Measurements from ENCODE around the gene LCOR.

Gene LCOR

DNA sequence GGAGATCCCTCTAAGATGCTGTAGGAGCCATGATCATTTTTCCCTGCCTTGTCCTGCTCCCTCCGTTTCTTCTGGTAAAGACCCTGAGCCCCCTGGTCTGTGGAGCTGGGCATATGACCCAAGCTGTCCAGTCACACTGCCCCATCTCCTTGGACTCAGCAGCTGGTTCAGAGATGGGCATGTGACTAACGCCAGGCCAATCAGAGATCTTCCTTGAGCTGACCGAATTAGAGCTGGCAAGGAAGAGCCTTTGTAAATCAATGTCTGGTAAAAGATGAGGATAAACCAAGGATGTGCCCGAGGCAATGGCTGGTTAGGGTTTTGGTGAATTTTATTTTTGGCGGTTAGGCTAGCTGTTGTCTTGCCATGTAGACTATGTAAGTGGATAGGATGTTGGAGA, 173.3 kb downstream of the LCOR start:
- H3K4me1 ChIP-seq (ENCODE audit: low read length) = no peaks in the 10 kb centered on the region
- no peak for DNase-seq
- no peak overlapping the region for H3K4me3 ChIP-seq (ENCODE audit: low read length)
- H3K9me3 ChIP-seq (replicated peaks; ENCODE audit: insufficient read depth, low read length) = no peaks in the 10 kb centered on the region
- no peak overlapping the region for H3K27ac ChIP-seq (ENCODE audit: low read length)
- H3K9ac ChIP-seq (ENCODE audit: low read length) = no peak overlapping the region
- H4K20me1 ChIP-seq (ENCODE audit: insufficient read depth, low read length) = no peaks in the 10 kb centered on the region
- H3F3A ChIP-seq (ENCODE audit: insufficient read depth, low read length) = no peaks in the 10 kb centered on the region
- H2AFZ ChIP-seq (ENCODE audit: low read length) = no peak overlapping the region
- no peak for TF ChIP-seq EZH2phosphoT487 (IDR thresholded peaks at IDR 0.05; ENCODE audit: low read length)
- TF ChIP-seq EZH2 (optimal IDR thresholded peaks at IDR 0.05; ENCODE audit: low read depth, low read length) = no peak
- TF ChIP-seq, protein P1, sequence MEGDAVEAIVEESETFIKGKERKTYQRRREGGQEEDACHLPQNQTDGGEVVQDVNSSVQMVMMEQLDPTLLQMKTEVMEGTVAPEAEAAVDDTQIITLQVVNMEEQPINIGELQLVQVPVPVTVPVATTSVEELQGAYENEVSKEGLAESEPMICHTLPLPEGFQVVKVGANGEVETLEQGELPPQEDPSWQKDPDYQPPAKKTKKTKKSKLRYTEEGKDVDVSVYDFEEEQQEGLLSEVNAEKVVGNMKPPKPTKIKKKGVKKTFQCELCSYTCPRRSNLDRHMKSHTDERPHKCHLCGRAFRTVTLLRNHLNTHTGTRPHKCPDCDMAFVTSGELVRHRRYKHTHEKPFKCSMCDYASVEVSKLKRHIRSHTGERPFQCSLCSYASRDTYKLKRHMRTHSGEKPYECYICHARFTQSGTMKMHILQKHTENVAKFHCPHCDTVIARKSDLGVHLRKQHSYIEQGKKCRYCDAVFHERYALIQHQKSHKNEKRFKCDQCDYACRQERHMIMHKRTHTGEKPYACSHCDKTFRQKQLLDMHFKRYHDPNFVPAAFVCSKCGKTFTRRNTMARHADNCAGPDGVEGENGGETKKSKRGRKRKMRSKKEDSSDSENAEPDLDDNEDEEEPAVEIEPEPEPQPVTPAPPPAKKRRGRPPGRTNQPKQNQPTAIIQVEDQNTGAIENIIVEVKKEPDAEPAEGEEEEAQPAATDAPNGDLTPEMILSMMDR (IDR thresholded peaks at IDR 0.05; ENCODE audit: low read length) = no peak
- H3K4me2 ChIP-seq (ENCODE audit: low read depth, low read length) = no peak overlapping the region
- no peaks in the 10 kb centered on the region for H3K9me2 ChIP-seq (replicated peaks; ENCODE audit: insufficient read depth, low read length)
- no peaks in the 10 kb centered on the region for H3K79me2 ChIP-seq (ENCODE audit: low read length)
- no peaks in the 10 kb centered on the region for H3K27me3 ChIP-seq (replicated peaks; ENCODE audit: insufficient read depth, low read length)
- H3K36me3 ChIP-seq (replicated peaks; ENCODE audit: insufficient read depth, low read length) = no peaks in the 10 kb centered on the region

DNA sequence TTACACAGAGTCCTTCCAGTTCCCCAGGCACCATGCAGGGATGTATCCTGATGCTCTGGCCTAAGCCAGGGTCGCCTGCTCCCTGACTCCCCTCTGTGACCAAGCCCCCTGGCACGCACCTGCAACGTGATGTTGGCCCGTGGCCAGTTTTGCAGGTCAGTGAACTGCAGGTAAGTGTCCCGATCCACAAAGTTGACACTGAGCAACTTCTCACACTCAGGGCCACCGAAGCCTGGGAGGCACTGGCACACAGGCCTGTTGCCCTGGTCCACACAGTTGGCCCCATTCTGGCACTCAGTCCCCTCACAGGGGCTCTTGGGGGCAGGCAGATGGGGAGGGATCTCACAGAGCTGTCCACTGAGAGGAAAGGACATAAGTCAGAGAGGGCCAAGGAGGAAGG, 174.3 kb downstream of the LCOR start:
- Histone ChIP-seq H3K27ac (ENCODE audit: low read length) (no peak overlapping the region), H3F3A (ENCODE audit: insufficient read depth, low read length) (no peaks in the 10 kb centered on the region), H3K9me2 (replicated peaks; ENCODE audit: insufficient read depth, low read length) (no peaks in the 10 kb centered on the region), H3K79me2 (ENCODE audit: low read length) (no peaks in the 10 kb centered on the region), H3K4me2 (ENCODE audit: low read depth, low read length) (no peak overlapping the region), H3K4me3 (ENCODE audit: low read length) (no peak overlapping the region), H3K9ac (ENCODE audit: low read length) (no peak overlapping the region), H4K20me1 (ENCODE audit: insufficient read depth, low read length) (no peaks in the 10 kb centered on the region), H2AFZ (ENCODE audit: low read length) (no peak overlapping the region), H3K36me3 (replicated peaks; ENCODE audit: insufficient read depth, low read length) (no peaks in the 10 kb centered on the region), H3K9me3 (replicated peaks; ENCODE audit: insufficient read depth, low read length) (no peaks in the 10 kb centered on the region), H3K4me1 (ENCODE audit: low read length) (no peaks in the 10 kb centered on the region), H3K27me3 (replicated peaks; ENCODE audit: insufficient read depth, low read length) (no peaks in the 10 kb centered on the region)
- DNase-seq = no peak
- TF ChIP-seq EZH2 (optimal IDR thresholded peaks at IDR 0.05; ENCODE audit: low read depth, low read length) = no peak
- TF ChIP-seq, protein P1 (IDR thresholded peaks at IDR 0.05; ENCODE audit: low read length) = no peak
- no peak for TF ChIP-seq EZH2phosphoT487 (IDR thresholded peaks at IDR 0.05; ENCODE audit: low read length)

DNA sequence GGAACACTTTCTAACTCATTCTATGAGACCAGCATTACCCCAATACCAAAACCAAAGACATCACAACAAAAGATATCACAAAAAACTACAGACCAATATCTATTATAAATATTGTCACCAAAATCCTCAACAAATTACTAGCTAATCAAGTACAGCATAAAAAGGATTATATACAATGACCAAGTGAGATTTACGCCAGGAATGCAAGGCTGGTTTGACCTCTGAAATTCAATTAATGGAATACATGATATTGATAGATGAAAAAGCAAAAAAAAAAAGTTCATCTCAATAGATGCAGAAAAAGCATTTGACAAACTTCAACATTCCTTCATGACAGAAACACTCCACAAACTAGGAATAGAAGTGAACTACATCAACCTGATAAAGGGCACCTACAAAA, 175.3 kb downstream of the LCOR start:
- Histone ChIP-seq H3K36me3 (replicated peaks; ENCODE audit: insufficient read depth, low read length) (no peaks in the 10 kb centered on the region), H3F3A (ENCODE audit: insufficient read depth, low read length) (no peaks in the 10 kb centered on the region), H3K4me2 (ENCODE audit: low read depth, low read length) (no peak overlapping the region), H3K9me2 (replicated peaks; ENCODE audit: insufficient read depth, low read length) (no peaks in the 10 kb centered on the region), H3K9me3 (replicated peaks; ENCODE audit: insufficient read depth, low read length) (no peaks in the 10 kb centered on the region), H3K27me3 (replicated peaks; ENCODE audit: insufficient read depth, low read length) (no peaks in the 10 kb centered on the region), H3K4me1 (ENCODE audit: low read length) (no peaks in the 10 kb centered on the region), H2AFZ (ENCODE audit: low read length) (no peak overlapping the region), H3K79me2 (ENCODE audit: low read length) (no peaks in the 10 kb centered on the region), H3K4me3 (ENCODE audit: low read length) (no peak overlapping the region), H3K9ac (ENCODE audit: low read length) (no peak overlapping the region), H3K27ac (ENCODE audit: low read length) (no peak overlapping the region), H4K20me1 (ENCODE audit: insufficient read depth, low read length) (no peaks in the 10 kb centered on the region)
- TF ChIP-seq, protein P1 (IDR thresholded peaks at IDR 0.05; ENCODE audit: low read length) = no peak
- no peak for TF ChIP-seq EZH2phosphoT487 (IDR thresholded peaks at IDR 0.05; ENCODE audit: low read length)
- no peak for TF ChIP-seq EZH2 (optimal IDR thresholded peaks at IDR 0.05; ENCODE audit: low read depth, low read length)
- DNase-seq = no peak
